ENCODE measurements around the gene SHC4.

Gene SHC4

DNA sequence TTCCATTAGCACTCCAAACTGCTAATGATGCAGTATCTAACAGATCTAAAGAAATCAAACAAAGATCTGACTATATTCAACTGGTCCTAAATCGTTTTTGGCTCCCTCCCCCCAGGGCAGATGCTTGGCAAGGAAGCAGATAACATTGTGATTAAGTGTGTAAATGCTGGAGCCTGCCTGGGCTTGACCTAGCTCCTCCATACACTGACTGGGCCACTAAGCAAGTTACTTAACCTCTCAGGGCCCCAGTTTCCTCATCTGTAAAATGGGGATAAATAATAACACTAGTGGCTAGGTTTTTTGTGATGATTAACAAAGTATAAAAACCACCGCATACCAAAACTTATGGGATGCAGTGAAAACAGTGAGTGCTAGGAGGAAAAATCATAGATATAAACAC lies 76.6 kb downstream of the SHC4 start:
- in situ Hi-C loops (cut with MboI; ENCODE audit: low pct_unique_long_range_greater_than_20kb, low sequenced_read_pairs, unreplicated experiment) = no loop called here
- TF ChIP-seq, protein P1, sequence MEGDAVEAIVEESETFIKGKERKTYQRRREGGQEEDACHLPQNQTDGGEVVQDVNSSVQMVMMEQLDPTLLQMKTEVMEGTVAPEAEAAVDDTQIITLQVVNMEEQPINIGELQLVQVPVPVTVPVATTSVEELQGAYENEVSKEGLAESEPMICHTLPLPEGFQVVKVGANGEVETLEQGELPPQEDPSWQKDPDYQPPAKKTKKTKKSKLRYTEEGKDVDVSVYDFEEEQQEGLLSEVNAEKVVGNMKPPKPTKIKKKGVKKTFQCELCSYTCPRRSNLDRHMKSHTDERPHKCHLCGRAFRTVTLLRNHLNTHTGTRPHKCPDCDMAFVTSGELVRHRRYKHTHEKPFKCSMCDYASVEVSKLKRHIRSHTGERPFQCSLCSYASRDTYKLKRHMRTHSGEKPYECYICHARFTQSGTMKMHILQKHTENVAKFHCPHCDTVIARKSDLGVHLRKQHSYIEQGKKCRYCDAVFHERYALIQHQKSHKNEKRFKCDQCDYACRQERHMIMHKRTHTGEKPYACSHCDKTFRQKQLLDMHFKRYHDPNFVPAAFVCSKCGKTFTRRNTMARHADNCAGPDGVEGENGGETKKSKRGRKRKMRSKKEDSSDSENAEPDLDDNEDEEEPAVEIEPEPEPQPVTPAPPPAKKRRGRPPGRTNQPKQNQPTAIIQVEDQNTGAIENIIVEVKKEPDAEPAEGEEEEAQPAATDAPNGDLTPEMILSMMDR (IDR thresholded peaks at IDR 0.05; ENCODE audit: extremely low read depth, insufficient read depth, missing control alignments) = no peak
- DNase-seq (ENCODE audit: low spot score) = no peak

DNA sequence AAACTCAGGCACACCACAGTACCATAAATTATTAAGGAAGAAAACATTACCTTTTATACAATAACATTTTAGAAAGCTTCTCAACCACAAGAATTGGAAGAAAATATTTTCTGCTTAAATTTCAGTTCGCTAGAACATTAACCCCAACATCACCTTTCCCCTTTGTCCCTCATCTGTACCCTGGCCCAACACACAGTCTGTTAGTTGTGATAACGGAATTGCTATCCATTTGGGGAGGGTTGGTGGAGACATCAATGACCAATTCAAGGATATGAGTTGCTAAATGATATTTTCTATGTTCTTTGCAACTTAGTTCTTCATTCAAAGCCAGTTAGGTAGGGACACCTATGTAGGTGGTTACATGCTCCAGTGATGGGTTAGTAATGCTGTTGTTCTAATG lies 80.0 kb downstream of the SHC4 start:
- in situ Hi-C loops (cut with MboI; ENCODE audit: low pct_unique_long_range_greater_than_20kb, low sequenced_read_pairs, unreplicated experiment) = no loop called here
- no peak for DNase-seq (ENCODE audit: low spot score)
- TF ChIP-seq, protein P1 (IDR thresholded peaks at IDR 0.05; ENCODE audit: extremely low read depth, insufficient read depth, missing control alignments) = no peak

DNA sequence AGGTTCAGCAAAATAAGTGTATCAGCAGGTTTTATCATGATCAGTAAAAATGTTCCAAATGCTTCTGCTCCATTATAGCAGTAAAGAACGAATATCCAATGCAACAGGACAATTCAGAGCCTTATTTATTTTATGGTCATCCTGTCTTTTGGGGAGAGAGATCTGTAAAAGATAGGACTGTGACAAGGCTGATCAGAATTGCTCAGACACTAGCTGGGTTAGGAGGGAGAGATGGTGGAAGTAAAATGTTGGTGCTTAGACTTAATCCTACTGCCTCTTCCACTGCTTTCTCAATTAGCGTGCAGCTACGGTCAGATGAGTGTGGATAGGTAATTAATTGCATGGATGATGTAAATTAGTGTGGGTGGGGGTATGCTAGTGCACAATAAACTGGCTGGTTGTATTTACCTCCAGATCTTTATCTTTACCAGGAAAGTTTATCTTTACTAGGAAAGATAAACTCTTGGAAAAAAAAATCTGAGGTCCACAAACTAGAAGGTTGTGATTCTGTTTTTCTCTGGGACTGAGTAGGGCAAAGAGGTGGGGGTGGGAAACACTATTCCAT lies 83.6 kb downstream of the SHC4 start:
- in situ Hi-C loops (cut with MboI; ENCODE audit: low pct_unique_long_range_greater_than_20kb, low sequenced_read_pairs, unreplicated experiment) = no loop called here
- TF ChIP-seq, protein P1 (IDR thresholded peaks at IDR 0.05; ENCODE audit: extremely low read depth, insufficient read depth, missing control alignments) = no peak
- DNase-seq (ENCODE audit: low spot score) = no peak

DNA sequence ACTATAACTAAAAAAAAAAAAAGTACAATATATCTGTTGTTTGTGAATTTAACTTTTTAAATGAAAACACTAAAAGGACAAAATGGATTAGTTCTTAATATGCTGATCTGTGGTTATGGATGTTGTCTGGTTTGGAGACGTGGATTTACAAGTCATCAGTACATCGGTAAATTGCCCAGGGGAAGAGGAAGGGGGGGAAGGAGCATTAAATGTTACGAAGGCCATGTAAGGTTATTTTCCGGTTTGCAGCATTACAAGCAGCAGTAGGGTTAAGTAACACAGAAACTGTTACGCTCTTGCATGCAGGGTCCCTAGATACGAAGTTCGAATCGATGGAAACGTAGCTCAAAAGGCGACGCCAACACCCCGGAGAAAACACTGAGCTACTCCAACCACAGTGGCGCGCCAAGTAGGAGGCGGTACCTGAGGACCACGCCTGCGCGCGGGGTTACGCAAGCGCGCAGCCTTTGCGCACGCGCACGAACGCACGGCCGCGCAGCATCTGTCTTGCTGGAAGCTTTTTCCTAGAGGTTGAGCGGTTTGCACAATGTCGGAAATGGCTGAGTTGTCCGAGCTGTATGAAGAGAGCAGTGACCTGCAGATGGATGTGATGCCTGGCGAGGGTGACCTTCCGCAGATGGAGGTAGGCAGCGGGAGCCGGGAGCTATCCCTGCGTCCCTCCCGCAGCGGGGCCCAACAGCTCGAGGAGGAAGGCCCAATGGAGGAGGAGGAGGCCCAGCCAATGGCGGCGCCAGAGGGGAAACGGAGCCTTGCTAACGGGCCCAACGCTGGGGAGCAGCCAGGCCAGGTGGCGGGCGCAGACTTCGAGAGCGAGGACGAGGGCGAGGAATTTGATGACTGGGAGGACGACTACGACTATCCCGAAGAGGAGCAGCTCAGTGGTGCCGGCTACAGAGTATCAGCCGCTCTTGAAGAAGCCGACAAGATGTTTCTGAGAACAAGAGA lies 85.8 kb downstream of the SHC4 start, which contains the start of gene EID1:
EID1 (plus strand) TSS at position 505 of the 966 bp plus-strand sequence; CDS start at position 548, 43 bp downstream.
- in situ Hi-C loops (cut with MboI; ENCODE audit: low pct_unique_long_range_greater_than_20kb, low sequenced_read_pairs, unreplicated experiment) = no loop called here
- TF ChIP-seq, protein P1 (IDR thresholded peaks at IDR 0.05; ENCODE audit: extremely low read depth, insufficient read depth, missing control alignments) = peak; percentile 8
- peak; percentile 88 for DNase-seq (ENCODE audit: low spot score)

DNA sequence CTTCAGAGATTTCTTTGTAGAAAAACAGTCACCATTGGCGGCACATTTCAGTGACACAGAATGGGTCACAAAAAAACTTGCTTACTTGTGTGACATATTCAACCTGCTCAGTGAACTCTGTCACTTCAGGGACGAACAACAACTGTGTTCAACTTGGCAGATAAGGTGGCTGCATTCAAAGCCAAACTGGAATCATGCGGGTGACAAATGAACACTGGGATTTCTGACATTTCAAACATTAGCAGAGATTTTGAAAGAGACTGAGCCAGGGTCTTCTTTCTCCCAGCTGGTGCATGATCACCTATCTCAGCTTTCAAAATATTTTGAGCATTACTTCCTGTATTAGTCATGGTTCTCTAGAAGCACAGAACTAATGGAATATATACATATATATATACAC lies 87.7 kb downstream of the SHC4 start:
- in situ Hi-C loops (cut with MboI; ENCODE audit: low pct_unique_long_range_greater_than_20kb, low sequenced_read_pairs, unreplicated experiment) = no loop called here
- DNase-seq (ENCODE audit: low spot score) = no peak
- TF ChIP-seq, protein P1 (IDR thresholded peaks at IDR 0.05; ENCODE audit: extremely low read depth, insufficient read depth, missing control alignments) = no peak

DNA sequence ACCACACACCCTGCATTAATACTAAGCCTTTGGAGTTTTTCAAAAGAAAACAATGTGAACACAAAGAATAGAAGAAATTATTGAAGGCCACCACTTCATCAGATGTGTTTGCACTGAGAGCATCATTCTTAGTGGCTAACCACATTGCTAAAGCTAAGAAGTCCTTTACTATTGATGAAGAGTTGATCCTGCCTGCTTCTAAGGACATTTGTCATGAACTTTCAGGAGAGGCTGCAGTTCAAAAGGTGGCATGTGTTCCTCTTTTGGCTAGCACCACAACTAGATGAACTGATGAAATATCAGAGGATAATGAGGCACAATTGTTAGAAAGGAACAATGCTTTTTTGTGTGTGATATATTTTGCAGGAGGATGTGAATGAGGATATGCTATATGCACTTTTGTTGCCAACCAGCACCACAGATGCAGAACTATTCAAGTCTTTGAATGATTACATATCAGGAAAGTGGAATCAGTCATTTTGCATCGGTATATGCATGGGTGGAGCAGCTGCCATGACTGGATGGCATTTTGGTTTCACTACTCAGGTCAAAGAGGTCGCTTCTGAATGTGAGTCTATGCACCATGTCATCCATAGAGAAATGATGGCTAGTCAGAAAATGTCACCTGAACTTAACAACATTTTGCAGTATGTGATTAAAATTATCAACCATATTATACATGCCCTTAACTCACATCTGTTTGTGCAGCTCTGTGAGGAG lies 88.3 kb downstream of the SHC4 start:
- in situ Hi-C loops (cut with MboI; ENCODE audit: low pct_unique_long_range_greater_than_20kb, low sequenced_read_pairs, unreplicated experiment) = no loop called here
- TF ChIP-seq, protein P1 (IDR thresholded peaks at IDR 0.05; ENCODE audit: extremely low read depth, insufficient read depth, missing control alignments) = no peak
- no peak for DNase-seq (ENCODE audit: low spot score)

Data from GM13977 (cell line).